Bone marrow (tissue), 2 donors: ENCODE results near the gene NUP160.
"Not testable (repeated sequence)": the region's sequence is repeated elsewhere in the genome, so short reads cannot be mapped to it uniquely, and the experiment has no call there.

Source experiments
- DNase-seq, 2 donors: peaks; one replicate each; lab custom pipeline; 2025; lab: John Stamatoyannopoulos, UW

Gene NUP160

DNA sequence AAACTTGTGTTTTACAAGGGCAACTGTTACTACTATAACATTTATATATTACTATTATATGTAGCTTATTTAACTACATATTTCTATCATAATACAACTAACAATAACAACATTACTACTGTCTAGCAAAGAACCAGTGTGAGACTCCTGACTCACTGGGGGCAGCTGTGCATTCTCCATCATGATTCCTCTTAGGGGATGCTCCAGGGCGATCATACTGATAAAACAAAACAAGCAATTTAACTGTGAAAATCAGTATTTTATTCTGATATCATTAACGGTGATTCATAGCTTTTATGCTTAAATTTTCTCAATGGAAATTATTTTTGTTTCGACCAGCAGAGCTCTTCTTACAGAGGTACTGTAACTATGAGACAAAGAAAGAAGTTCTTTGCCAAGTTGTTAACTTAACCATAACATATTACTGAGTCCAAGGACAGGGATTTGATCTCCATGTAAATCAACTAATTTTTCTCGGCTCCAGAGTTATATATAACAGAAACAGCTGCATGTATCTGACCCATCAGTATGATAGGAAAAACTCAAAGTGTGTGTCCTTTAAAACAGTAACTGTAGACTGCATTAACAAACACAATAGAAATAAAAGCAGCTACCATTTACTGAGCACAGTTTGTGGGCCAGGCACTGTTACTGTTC lies 56.2 kb downstream of the NUP160 start:
- DNase-seq = no peak

DNA sequence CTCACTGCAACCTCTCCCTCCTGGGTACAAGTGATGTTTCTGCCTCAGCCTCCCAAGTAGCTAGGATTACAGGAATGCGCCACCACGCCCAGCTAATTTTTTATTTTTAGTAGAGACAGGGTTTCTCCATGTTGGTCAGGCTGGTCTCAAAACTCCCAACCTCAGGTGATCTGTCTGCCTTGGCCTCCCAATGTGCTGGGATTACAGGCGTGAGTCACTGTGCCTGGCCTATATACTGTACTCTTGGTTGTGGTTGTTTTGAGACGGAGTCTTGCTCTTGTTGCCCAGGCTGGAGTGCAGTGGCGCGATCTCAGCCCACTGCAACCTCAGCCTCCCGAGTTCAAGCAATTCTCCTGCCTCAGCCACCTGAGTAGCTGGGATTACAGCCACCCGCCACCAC lies 58.1 kb downstream of the NUP160 start:
- DNase-seq = not testable (repeated sequence)

DNA sequence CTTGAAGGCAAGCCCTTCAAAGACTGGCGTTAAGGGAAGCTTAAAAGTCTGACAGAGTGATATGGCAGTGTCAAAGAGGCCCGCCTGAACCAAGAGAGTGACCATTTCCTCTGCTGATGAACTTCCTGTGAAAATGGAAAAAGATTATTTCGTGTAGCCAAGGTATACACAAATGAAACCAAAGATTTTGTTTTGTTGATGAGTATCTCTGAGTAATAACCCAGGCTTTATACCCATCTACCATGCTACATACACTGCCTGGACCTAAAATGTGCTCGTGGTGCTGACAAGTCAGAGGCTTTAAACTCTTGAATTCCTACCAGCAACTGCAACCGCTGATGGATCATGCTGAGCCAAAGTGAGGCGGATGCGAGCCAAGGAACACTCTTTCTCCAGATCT lies 60.0 kb downstream of the NUP160 start:
- no peak for DNase-seq

DNA sequence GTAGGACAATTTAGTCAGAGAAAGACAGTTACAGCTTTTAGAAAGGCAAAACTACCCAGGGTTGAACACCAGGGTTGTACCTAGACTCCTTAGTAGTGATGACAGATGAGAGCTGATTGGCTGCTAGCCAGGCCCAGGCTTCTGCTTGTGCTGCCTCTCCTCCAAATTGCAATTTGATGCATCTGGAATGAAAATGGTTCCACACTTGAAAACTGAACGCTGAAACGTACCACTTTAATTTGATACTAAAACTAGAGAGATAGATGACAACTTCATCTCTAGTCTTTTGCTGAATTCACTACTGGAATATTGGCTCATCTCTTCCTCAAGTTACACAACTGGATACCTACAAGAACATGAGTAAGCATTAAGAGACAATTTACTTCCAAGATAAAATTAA lies 61.8 kb downstream of the NUP160 start:
- no peak for DNase-seq

DNA sequence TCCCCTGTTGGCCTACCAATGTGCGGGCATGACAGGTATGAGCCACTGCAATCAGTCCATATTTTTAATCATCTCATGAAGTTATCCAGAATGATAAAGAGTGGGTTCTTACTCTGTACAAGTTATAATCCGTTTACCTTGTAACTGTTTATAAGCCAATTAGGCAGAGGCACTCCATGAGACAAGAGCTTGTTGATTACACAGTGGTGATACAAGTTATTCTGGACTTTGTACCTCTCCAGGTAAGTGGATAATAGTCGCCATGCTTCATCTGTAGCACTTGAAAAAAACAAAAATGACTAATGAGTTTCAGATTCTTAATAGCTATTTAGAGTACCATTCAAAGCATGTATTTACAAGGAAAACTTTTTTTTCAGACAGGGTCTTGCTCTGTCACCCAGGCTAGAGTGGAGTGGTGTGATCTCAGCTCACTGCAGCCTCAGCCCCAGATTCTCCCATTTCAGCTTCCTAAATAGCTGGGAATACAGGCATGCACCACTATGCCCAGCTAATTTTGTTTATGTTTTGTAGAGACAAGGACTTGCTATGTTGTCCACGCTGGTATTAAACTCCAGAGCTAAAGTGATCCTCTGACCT lies 63.3 kb downstream of the NUP160 start:
- DNase-seq = no peak

DNA sequence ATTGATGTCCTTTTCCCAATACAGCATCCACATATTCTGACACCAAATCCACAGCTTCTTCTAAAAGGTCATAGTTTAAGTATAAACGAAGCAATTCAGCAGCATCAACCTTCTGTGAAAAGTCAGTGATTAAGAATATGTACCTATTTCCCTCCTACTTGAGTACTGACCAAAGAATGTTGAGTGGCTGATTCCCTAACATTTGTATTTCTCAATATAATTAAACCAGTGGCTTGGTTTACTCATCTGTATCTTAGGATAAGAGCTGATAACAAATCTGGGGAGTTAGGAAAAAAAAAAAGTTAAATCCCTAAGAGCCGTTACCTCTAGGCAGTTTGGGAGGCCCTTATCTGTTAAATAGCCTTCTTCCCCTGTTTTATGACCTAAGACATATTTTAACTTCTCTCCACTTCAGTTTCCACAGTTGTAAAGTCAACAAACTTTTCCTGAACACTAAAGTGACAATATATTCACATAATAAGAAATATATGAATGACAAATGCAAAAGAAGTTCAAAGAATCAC lies 65.0 kb downstream of the NUP160 start:
- no peak for DNase-seq

DNA sequence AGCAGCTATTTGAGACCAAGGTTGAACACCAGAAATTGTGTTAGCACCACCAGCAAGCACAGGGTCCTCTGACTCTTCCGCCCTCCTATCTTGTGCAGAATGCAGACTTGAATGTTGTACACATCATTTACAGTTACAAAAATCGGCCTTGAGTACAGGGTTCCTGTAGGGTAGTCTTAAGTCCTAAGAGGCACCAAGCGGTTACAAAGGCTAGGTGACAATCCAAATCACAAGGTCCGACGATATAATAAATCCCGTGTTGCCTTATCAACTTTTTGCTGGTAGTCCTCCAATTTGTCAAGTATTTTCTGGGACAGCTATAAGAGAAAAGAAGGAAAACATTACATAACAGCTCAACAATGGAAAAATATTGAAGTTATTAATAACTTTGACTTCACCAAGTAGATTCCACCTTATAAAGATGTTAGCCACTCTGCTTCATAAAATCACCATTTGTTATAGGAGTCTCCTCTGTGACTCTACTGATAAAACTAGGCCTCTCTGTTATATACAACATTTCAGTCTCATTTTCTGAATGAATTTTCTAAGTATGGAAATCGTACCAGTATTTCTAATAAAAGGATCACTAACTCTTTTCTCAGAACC lies 69.2 kb downstream of the NUP160 start:
- DNase-seq = no peak

DNA sequence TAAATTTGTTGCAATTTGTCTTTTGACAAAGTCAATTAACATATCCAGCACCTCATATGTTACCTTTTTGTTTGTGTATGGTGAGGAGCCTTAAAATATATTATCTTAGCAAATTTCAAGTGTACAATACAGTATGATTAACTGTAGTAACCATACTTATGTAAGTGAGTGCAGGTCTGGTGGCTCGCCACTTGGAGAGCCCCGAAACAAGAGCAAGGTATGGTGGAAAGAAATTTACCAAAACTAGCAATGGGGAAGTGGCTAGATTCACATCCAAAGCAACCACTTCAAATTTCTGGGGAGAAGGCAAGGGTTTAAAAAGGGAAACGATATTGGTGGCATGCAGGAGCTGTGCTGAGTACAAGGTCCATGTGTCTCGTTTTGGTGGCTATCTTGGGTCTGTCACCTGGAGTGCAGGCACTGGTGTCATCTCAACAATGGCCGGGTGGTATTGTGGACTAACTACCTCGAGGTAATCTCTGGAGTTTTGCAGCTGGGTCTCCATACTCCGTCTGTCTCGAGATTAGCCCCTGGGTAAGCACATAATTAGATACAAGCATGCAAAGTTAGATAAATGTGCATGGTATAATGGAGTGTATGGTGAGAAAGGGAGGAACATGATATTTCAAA lies 72.8 kb downstream of the NUP160 start:
- DNase-seq = no peak

DNA sequence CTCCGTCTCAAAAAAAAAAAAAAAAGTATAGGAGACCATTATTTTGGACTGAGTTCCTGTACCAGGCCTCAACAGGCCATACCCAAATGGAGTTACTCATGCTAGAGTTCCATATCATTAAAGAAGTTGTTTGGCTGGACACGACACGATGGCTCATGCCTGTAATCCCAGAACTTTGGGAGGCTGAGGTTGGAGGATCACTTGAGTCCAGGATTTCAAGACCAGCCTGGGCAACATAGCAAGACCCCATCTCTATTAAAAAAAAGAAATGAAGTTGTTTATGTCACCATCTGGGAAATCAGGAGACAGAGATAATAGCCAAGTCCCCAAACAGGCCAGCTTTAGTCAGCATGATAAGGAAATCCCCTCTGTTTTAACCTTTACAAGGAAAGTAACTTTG lies 74.3 kb downstream of the NUP160 start:
- no peak for DNase-seq

DNA sequence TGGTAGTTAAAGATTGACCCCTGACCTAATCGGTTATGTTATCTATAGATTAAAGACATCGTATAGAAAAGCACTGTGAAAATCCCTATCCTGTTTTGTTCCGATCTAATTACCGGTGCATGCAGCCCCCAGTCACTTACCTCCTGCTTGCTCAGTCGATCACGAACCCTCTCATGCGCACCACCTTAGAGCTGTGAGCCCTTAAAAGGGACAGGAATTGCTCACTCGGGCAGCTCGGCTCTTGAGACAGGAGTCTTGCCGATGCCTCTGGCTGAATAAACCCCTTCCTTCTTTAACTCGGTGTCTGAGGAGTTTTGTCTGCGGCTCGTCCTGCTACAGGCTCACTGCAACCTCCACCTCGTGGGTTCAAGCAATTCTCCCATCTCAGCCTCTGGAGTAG lies 78.6 kb downstream of the NUP160 start:
- DNase-seq = not testable (repeated sequence)

DNA sequence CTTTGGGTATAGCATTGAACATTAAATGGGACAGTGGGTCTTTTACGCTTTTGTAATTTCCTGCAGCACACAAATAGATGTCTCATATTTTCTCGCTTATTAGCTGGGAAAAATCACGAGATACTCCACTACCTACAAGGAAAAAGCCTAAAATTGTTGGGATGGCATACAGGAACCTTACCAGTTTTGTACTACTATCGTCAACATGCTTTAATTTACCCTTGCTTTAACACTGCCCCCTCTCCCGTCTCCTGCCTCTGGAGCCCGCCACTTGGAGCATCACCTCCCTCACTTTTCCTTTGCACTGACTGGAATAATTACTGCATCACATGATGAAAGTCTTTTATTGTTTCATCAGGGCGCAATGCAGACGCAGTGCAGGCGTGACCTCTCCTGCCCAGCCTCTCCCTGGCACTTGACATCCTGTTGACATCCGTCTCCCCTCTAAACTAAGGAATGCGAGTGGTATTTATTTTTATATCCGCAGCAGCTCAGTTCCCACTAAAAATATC lies 80.0 kb downstream of the NUP160 start:
- DNase-seq = peak; percentile 3 to 5

DNA sequence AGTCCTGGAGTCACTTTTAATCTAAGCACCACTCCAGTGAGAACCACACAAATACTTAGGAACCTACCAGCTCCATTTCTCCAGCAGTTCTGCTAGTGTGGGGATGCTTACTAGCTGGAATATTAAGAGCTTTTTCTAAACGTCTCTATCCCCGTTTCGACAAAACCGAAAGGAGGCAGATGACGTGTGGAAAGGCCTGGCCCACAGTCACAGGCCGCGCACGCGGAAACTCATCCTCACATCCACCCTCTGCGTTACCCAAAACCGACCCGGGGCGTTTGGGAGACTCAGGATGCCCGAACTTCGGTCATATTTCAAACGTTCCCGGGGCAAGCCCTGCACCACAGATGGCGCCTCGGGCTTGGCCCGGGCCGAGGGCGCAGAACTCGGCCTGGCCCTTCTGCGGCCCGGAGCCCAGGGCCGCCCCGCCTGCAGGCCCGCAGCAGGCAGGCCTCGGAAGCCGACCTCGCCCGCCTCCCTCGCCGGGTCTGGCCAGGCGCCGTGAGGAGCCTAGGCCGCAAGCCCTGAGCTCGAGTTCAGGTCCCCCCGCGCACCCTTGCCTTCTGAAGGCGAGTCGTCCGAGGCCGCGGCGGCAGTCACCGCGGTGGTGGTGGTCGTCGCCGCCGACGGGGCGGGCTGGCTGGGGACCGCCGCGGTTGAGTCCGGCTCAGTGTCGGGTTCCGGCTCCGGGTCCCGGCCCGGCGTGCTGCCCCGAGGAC lies 81.5 kb downstream of the NUP160 start:
- DNase-seq = peak; percentile 55 to 69

DNA sequence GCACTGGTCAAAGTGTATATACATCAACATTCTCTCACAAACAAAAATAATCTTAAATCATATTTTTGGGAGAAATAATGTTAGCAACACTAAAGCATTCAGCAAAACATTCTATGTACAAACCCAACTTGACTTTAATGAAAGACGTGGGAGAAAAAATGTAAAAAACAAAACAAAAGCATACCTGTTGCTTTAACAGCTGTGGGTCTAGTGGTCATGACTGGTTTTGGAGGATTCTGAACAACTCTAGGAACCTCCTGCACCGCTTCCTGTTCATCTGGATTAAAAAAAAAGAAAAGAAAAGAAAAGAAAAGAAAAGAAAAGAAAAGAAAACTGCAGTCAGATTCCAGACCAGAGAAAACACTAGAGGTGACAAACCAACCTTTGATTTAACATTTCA lies 83.1 kb downstream of the NUP160 start:
- DNase-seq = no peak

DNA sequence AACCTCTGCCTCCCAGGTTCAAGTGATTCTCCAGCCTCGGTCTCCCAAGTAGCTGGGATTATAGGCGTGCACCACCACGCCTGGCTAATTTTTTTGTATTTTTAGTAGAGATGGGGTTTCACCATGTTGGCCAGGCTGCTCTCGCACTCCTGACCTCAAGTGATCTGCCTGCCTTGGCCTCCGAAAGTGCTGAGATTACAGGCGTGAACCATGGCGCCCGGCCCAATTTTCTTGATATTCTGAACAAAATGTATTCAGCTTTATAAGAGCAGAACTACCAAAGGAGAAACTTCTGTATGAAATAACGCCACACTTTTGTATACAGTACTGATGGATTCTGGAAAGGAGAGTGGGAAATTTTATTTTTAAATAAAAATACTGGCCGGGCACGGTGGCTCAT lies 88.9 kb downstream of the NUP160 start:
- not testable (repeated sequence) for DNase-seq

DNA sequence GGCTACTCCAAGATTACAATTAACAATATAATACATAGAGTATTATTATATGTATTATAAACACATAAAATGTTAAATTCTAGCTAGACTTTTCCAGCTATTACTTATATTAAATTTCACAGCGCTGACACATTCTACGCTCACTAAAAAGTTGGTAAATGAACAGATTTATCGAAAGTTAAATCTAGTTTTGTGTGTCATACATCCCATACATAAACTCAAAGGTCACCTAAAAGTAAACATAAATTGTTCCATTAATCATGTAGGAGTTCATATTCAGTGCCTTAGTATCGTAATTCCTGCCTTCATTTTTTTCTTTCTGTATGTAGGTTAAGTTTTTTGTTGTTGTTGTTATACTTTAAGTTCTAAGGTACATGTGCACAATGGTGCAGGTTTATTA lies 91.9 kb downstream of the NUP160 start:
- DNase-seq = no peak

DNA sequence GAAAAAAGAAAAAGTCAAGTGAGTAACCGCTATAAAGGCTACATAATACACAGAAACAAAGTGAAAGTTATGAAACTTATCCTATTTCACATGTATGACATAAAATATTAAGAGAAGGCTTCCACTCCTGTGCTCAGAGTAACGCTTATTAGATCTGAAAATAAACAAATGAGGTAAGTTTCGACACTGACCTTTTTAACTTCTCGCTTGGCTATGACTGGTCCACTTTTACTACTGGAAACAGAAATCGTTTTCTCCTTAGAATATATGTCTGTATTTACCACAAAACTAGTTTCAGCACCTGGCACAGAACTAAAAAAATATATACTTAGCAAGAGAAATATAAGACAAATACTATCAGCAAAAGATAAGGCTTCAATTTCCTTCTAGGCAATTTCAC lies 97.4 kb downstream of the NUP160 start:
- no peak for DNase-seq

DNA sequence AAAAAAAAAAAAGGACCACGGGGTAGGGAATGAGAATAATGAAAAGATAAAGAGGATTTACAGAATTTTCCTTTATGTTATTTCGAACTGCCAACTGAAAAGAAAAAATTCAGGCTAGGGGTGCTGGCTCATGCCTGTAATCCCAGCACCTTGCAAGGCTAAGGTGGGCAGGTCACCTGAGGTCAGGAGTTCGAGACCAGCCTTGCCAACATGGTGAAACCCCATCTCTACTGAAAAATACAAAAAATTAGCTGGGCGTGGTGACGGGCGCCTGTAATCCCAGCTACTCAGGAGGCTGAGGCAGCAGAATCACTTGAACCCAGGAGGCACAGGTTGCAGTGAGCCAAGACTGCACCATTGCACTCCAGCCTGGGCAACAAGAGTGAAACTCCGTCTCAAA lies 105.7 kb downstream of the NUP160 start:
- DNase-seq = not testable (repeated sequence)

DNA sequence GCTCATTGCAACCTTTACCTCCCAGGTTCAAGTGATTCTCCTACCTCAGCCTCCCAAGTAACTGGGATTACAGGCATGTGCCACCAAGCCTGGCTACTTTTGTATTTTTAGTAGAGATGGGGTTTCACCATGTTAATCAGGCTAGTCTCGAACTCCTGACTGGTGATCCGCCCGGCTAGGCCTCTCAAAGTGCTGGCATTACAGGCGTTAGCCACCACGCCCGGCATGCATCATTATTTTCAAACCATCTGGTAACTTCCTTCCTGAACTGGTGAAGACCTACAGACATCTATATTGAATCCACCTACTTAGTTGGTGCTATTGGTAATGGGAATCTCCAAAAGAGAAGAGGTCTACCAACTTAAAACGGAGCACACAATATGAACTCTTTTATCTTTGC lies 110.3 kb downstream of the NUP160 start:
- DNase-seq = not testable (repeated sequence)

DNA sequence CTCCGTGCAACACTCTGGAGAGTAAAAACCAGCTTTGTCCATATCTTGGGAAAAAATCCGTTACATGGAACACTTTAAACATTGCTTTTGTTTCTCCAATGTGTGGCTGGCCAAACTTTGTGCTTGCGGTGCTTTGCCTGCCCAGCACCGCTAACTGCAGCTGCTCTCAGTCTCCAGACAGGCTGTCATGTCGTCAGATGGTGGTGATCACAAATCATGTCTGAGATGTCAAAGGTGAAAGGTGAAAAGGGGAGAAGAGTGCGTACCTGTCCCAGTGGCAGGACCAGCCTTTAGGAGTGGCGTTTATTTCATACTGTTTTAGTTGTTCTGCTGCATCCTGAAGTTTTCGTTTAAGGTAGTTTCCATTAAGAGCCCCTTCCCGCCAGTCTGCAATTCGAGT lies 115.9 kb downstream of the NUP160 start:
- no peak for DNase-seq

DNA sequence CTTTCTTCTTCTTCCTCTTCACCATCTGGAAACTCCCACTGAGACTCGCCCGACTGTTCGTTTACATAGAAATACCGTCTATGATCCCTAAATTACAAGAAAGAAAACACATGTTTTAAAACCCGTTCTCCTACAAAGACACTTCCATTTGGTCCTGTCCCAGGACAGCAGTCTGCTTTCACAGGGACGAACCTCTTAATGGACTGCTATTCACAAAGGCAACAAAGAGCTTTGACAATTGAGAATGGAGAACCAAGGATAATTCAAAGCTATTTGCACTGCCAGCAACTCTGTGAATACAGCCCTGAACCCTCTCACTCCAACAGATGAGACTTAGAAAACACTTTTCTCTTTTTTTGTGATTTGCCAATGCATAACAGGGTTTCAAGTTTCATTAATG lies 116.7 kb downstream of the NUP160 start:
- no peak for DNase-seq
